ENCODE measurements around the gene OR2V2.

Gene OR2V2

GRCh38 chr5:181114284-181114843 is 33.0 kb upstream of the OR2V2 start:
- TF ChIP-seq CTCF (IDR thresholded peaks at IDR 0.05; ENCODE audit: control insufficient read depth, extremely low read depth, insufficient read depth): no peak
- H3K4me3 ChIP-seq (ENCODE audit: low read depth, low read length): no peak overlapping the region
- DNase-seq (ENCODE audit: low read depth): no peak

GRCh38 chr5:181114844-181115778 is 32.3 kb upstream of the OR2V2 start:
- 0 out of 2 replicates have a peak overlapping the region, but pooled peaks have one; percentile 1 for H3K4me3 ChIP-seq (ENCODE audit: low read depth, low read length)
- DNase-seq (ENCODE audit: low read depth): peak; percentile 11
- TF ChIP-seq CTCF (IDR thresholded peaks at IDR 0.05; ENCODE audit: control insufficient read depth, extremely low read depth, insufficient read depth): no peak

GRCh38 chr5:181118369-181118768 is 29.0 kb upstream of the OR2V2 start:
- TF ChIP-seq CTCF (IDR thresholded peaks at IDR 0.05; ENCODE audit: control insufficient read depth, extremely low read depth, insufficient read depth): no peak
- no peak for DNase-seq (ENCODE audit: low read depth)
- no peak overlapping the region for H3K4me3 ChIP-seq (ENCODE audit: low read depth, low read length)

GRCh38 chr5:181119105-181119504 is 28.3 kb upstream of the OR2V2 start:
- TF ChIP-seq CTCF (IDR thresholded peaks at IDR 0.05; ENCODE audit: control insufficient read depth, extremely low read depth, insufficient read depth): no peak
- DNase-seq (ENCODE audit: low read depth): no peak
- H3K4me3 ChIP-seq (ENCODE audit: low read depth, low read length): no peak overlapping the region

- no peak for TF ChIP-seq CTCF (IDR thresholded peaks at IDR 0.05; ENCODE audit: control insufficient read depth, extremely low read depth, insufficient read depth)
- H3K4me3 ChIP-seq (ENCODE audit: low read depth, low read length): no peak overlapping the region
- DNase-seq (ENCODE audit: low read depth): no peak
These were observed 27.1 kb upstream of the OR2V2 start for GRCh38 chr5:181120306-181120705.

- H3K4me3 ChIP-seq (ENCODE audit: low read depth, low read length): no peak overlapping the region
- no peak for DNase-seq (ENCODE audit: low read depth)
- no peak for TF ChIP-seq CTCF (IDR thresholded peaks at IDR 0.05; ENCODE audit: control insufficient read depth, extremely low read depth, insufficient read depth)
These were observed 26.6 kb upstream of the OR2V2 start for GRCh38 chr5:181120761-181121160.
